HepG2 (cell line): ENCODE results near the gene NUDT3. TPM values are rescaled to one million over a fixed set of nuclear protein-coding genes. Genes with fewer than 3 reads are reported as not detected.
A peak's percentile ranks its signal among the peaks of the same experiment; 100 is the strongest.

Experiments used
- ARHGAP35 ChIP-seq: sonication (generic); formaldehyde crosslinking; IDR thresholded peaks from 2 replicates; pipeline ENCODE4 v1.9.0; 2022; ENCODE audit warnings: mild to moderate bottlenecking, inconsistent platforms, moderate library complexity, missing genetic modification reagents, borderline replicate concordance
- CEBPB ChIP-seq: IDR thresholded peaks from 2 replicates; pipeline ENCODE4 v1.6.1; 2011; ENCODE audit warnings: low read depth, low read length, improper control_type of control experiment, borderline replicate concordance
- HNF4G ChIP-seq, 2 experiments: sonication (generic) in 1 of 2; formaldehyde crosslinking in 1 of 2; IDR thresholded peaks; 2 replicates each; pipeline versions ENCODE4 v1.4.0 to v1.6.1; 2011 to 2020; ENCODE audit warnings: borderline replicate concordance in 2 of 2, low read depth in 2 of 2, mild to moderate bottlenecking in 2 of 2, low read length in 1 of 2, missing genetic modification reagents in 1 of 2, moderate library complexity in 1 of 2
- KAT8 ChIP-seq: IDR thresholded peaks from 2 replicates; pipeline ENCODE4 v1.6.1; 2016; ENCODE audit warnings: missing genetic modification reagents, missing compliant biosample characterization
- KDM5A ChIP-seq: fragments of 200-600 bp; sonication (generic); IDR thresholded peaks from 2 replicates; pipeline ENCODE4 v1.7.0; 2018; ENCODE audit warnings: antibody characterized with exemption, mild to moderate bottlenecking, low read length, borderline replicate concordance
- NR1H2 ChIP-seq: sonication (generic); formaldehyde crosslinking; IDR thresholded peaks from 2 replicates; pipeline ENCODE4 v1.8.1; 2022; ENCODE audit warnings: low read depth, missing genetic modification reagents, borderline replicate concordance
- PAX8 ChIP-seq: sonication (generic); formaldehyde crosslinking; IDR thresholded peaks from 2 replicates; pipeline ENCODE4 v1.8.0; 2022; ENCODE audit warnings: mild to moderate bottlenecking, missing genetic modification reagents, borderline replicate concordance
- RARA ChIP-seq: IDR thresholded peaks from 2 replicates; pipeline ENCODE4 v1.6.1; 2016; ENCODE audit warnings: missing genetic modification reagents, missing compliant biosample characterization
- RCOR2 ChIP-seq: IDR thresholded peaks from 2 replicates; pipeline ENCODE4 v1.6.1; 2016; ENCODE audit warnings: missing biosample characterization, missing genetic modification reagents
- SETDB1 ChIP-seq: sonication (generic); formaldehyde crosslinking; IDR thresholded peaks from 2 replicates; pipeline ENCODE4 v1.5.1; 2020; ENCODE audit warnings: missing genetic modification reagents, mild to moderate bottlenecking, borderline replicate concordance
- SIX1 ChIP-seq: sonication (generic); formaldehyde crosslinking; IDR thresholded peaks from 2 replicates; pipeline ENCODE4 v1.4.0; 2020; ENCODE audit warnings: missing genetic modification reagents, borderline replicate concordance
- SIX4 ChIP-seq: sonication (generic); formaldehyde crosslinking; IDR thresholded peaks from 2 replicates; pipeline ENCODE4 v1.4.0; 2020; ENCODE audit warnings: missing genetic modification reagents
- SUZ12 ChIP-seq: fragments of 150-350 bp; IDR thresholded peaks from 2 replicates; pipeline ENCODE4 v1.6.1; 2014; ENCODE audit warnings: low read depth, low read length
- THRA ChIP-seq: sonication (generic); formaldehyde crosslinking; IDR thresholded peaks from 2 replicates; pipeline ENCODE4 v1.4.0; 2020; ENCODE audit warnings: missing genetic modification reagents, borderline replicate concordance
- ZNF772 ChIP-seq: sonication (generic); formaldehyde crosslinking; IDR thresholded peaks from 2 replicates; pipeline ENCODE4 v1.5.0; 2020; ENCODE audit warnings: mild to moderate bottlenecking, missing genetic modification reagents
- ZSCAN29 ChIP-seq: sonication (generic); formaldehyde crosslinking; conservative IDR thresholded peaks from 2 replicates; pipeline ENCODE4 v1.4.0; 2020; ENCODE audit warnings: mild to moderate bottlenecking, missing genetic modification reagents
- polyA plus RNA-seq, 8 experiments: library from polyadenylated mRNA; depleted of rRNA in 3 of 8; stranded (reverse) in 7 of 8; unstranded in 1 of 8; fragments of >200 nt; fragmentation: Illumina TruSeq in 4 of 8; extraction: Trizol in 4 of 8; gene quantifications; 2 replicates each; pipeline versions ENCODE4 v1.2.1 to v1.2.3, GENCODE V29; 2011 to 2016; ENCODE audit warnings: low read depth in 4 of 8, missing spikeins in 1 of 8, mixed read lengths in 1 of 8; ENCODE audit not compliant: insufficient read depth in 1 of 8
- total RNA-seq, 5 experiments: library from RNA; depleted of rRNA; stranded (reverse); fragments of >200 nt; fragmentation: Illumina TruSeq; extraction: Trizol; gene quantifications; 2 replicates each; pipeline ENCODE4 v1.2.3, GENCODE V29; 2016; ENCODE audit warnings: low read depth in 1 of 5
- TF ChIP-seq, protein P1 (sequence below): sonication (generic); formaldehyde crosslinking; IDR thresholded peaks from 2 replicates; pipeline ENCODE4 v1.8.0; 2022; ENCODE audit warnings: missing genetic modification reagents, mild to moderate bottlenecking, borderline replicate concordance
- TF ChIP-seq, protein P2 (sequence below): sonication (generic); formaldehyde crosslinking; IDR thresholded peaks from 2 replicates; pipeline ENCODE4 v1.4.0; 2020; ENCODE audit warnings: mild to moderate bottlenecking, missing genetic modification reagents

NUDT3 gene
- total and polyA plus RNA-seq, 2 of the 13 experiments (the other 11 are each of a cell fraction or from before 2014, with no cell fraction given), result 20.2 to 20.6 TPM

DNA sequence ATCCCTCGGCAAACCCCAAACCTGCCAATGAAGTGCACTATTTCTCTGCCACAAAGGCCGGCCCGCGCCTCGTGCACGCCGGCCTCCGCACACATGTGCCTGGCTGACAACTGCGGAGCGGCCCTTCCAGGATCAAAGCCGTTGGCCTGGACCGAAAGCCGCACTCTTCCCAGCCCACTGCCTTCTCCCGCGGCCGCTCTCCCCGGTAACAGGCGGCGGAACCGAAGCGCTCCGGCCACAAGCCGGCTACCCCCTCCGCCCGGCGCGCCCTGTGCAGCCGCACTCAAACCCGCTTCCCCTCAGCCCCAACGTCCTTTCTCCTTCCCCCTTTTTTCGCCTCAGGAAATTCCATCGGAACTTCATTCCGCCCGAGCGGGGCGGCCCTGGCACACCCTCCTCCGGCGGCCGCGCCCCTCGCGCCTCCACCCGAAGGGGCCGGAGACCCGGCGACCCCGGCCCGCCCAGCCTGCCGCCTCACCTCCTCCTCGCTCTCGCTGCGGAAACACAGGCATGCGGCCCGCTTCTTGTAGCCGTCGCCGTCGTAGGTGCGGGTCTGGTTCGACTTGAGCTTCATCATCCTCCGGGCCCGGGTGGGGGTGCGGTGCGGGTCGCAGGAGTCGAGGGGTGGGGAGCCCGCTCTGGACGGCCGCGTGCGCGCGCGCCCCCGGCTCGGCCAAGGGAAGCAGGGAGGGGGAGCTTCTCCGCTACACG lies 528 bp downstream of the NUDT3 start (continued):
- 0 out of 2 replicates have a peak, but pooled peaks have one; percentile 43 for TF ChIP-seq HNF4G (IDR thresholded peaks at IDR 0.05; ENCODE audit: borderline replicate concordance, low read depth, low read length)
- 0 out of 2 replicates have a peak, but pooled peaks have one; percentile 33 for TF ChIP-seq HNF4G (CRISPR knock-in tag; IDR thresholded peaks at IDR 0.05; ENCODE audit: borderline replicate concordance, low read depth)
- peak; percentile 30; the same call in 1 of the 2 replicates for TF ChIP-seq PAX8 (CRISPR knock-in tag)
- no peak; the same call in 1 of the 2 replicates for TF ChIP-seq RARA (CRISPR knock-in tag)
- TF ChIP-seq RCOR2 (CRISPR knock-in tag), result no peak
- 0 out of 2 replicates have a peak, but pooled peaks have one; percentile 31 for TF ChIP-seq KDM5A
- no peak for TF ChIP-seq ARHGAP35
- TF ChIP-seq NR1H2 (CRISPR knock-in tag), result 0 out of 2 replicates have a peak, but pooled peaks have one; percentile 70
- TF ChIP-seq KAT8 (CRISPR knock-in tag), result peak; percentile 36; the same call in 1 of the 2 replicates
- TF ChIP-seq CEBPB, result no peak
- TF ChIP-seq SIX4, result 0 out of 2 replicates have a peak, but pooled peaks have one; percentile 22
- no peak for TF ChIP-seq SETDB1 (CRISPR knock-in tag)
- no peak for TF ChIP-seq SUZ12
- TF ChIP-seq SIX1 (CRISPR knock-in tag), result no peak
- TF ChIP-seq THRA (CRISPR knock-in tag), result peak; percentile 11; the same call in 1 of the 2 replicates
- TF ChIP-seq, protein P1, sequence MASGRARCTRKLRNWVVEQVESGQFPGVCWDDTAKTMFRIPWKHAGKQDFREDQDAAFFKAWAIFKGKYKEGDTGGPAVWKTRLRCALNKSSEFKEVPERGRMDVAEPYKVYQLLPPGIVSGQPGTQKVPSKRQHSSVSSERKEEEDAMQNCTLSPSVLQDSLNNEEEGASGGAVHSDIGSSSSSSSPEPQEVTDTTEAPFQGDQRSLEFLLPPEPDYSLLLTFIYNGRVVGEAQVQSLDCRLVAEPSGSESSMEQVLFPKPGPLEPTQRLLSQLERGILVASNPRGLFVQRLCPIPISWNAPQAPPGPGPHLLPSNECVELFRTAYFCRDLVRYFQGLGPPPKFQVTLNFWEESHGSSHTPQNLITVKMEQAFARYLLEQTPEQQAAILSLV (CRISPR knock-in tag), result no peak; the same call in 1 of the 2 replicates
- peak; percentile 47; the same call in 1 of the 2 replicates for TF ChIP-seq ZSCAN29
- TF ChIP-seq, protein P2, sequence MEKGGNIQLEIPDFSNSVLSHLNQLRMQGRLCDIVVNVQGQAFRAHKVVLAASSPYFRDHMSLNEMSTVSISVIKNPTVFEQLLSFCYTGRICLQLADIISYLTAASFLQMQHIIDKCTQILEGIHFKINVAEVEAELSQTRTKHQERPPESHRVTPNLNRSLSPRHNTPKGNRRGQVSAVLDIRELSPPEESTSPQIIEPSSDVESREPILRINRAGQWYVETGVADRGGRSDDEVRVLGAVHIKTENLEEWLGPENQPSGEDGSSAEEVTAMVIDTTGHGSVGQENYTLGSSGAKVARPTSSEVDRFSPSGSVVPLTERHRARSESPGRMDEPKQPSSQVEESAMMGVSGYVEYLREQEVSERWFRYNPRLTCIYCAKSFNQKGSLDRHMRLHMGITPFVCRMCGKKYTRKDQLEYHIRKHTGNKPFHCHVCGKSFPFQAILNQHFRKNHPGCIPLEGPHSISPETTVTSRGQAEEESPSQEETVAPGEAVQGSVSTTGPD (CRISPR knock-in tag), result no peak
- no peak for TF ChIP-seq ZNF772 (CRISPR knock-in tag)
